K562 (cell line): ENCODE results near the gene SLC35A4. TPM values are rescaled to one million over a fixed set of nuclear protein-coding genes. Genes with fewer than 3 reads are reported as not detected.

ENCODE experiments used
- ELF4 ChIP-seq: fragments of 450-650 bp; formaldehyde crosslinking; IDR thresholded peaks from 2 replicates; pipeline ENCODE4 v1.4.0; 2022; ENCODE audit warnings: missing genetic modification characterization
- GATA2 ChIP-seq: sonication (generic); formaldehyde crosslinking; IDR thresholded peaks from 2 replicates; pipeline ENCODE4 v1.4.0; 2020; ENCODE audit warnings: mild to moderate bottlenecking, missing genetic modification reagents
- HDAC1 ChIP-seq, 2 experiments: fragments of 450-650 bp; IDR thresholded peaks; 2 replicates each; pipeline ENCODE4 v1.6.1; 2016 to 2017; ENCODE audit warnings: inconsistent platforms in 1 of 2, mild to moderate bottlenecking in 1 of 2, moderate library complexity in 1 of 2
- MEF2A ChIP-seq: IDR thresholded peaks from 2 replicates; pipeline ENCODE4 v1.6.1; 2011; ENCODE audit warnings: low read depth, mild to moderate bottlenecking, low read length, moderate library complexity; ENCODE audit not compliant: control insufficient read depth
- RBM39 ChIP-seq: fragments of 200-400 bp; formaldehyde crosslinking; optimal IDR thresholded peaks from 2 replicates; pipeline ENCODE3; 2018; ENCODE audit warnings: low read depth, low read length
- ZFP36 ChIP-seq: fragments of 150-350 bp; IDR thresholded peaks from 2 replicates; pipeline ENCODE4 v1.6.1; 2018; ENCODE audit warnings: low read length, low read depth; ENCODE audit not compliant: partially characterized antibody
- ZNF444 ChIP-seq: fragments of 250-450 bp; sonication (Bioruptor Pico); IDR thresholded peaks from 2 replicates; pipeline ENCODE4 v1.4.0; 2020; ENCODE audit warnings: mild to moderate bottlenecking, moderate library complexity
- polyA plus RNA-seq, 8 experiments: library from polyadenylated mRNA; depleted of rRNA in 4 of 8; stranded (reverse) in 5 of 8; unstranded in 3 of 8; fragments of >200 nt; fragmentation: Nextera tagmentation in 2 of 8; fragmentation: Illumina TruSeq in 1 of 8; extraction: Ambion mirVana in 2 of 8; extraction: Trizol in 1 of 8; gene quantifications; 2 replicates each; pipeline versions ENCODE4 v1.2.1 to v1.2.3, GENCODE V29; 2011 to 2014; ENCODE audit warnings: inconsistent platforms in 1 of 8, missing spikeins in 1 of 8
- total RNA-seq, 7 experiments: library from RNA; depleted of rRNA in 6 of 7; stranded (reverse); fragments of >200 nt in 6 of 7; fragmentation: Illumina TruSeq in 2 of 7; extraction: Trizol in 2 of 7; gene quantifications; 2 replicates each; pipeline versions ENCODE4 v1.2.1 to v1.2.3, GENCODE V29; 2011 to 2021; ENCODE audit warnings: low replicate concordance in 1 of 7
- TF ChIP-seq, protein P1 (sequence below): sonication (generic); formaldehyde crosslinking; IDR thresholded peaks from 2 replicates; pipeline ENCODE4 v1.8.0; 2022; ENCODE audit warnings: mild to moderate bottlenecking, missing genetic modification reagents
- TF ChIP-seq, protein P2 (sequence below): sonication (generic); formaldehyde crosslinking; IDR thresholded peaks from 2 replicates; pipeline ENCODE4 v1.8.0; 2022; ENCODE audit warnings: mild to moderate bottlenecking, missing genetic modification reagents, borderline replicate concordance
- TF ChIP-seq, protein P3 (sequence below), 2 experiments: IDR thresholded peaks in 1 of 2; conservative IDR thresholded peaks in 1 of 2; 2 replicates each; pipeline ENCODE4 v1.6.1; 2016; ENCODE audit warnings: low read depth in 2 of 2, mild to moderate bottlenecking in 1 of 2, missing compliant biosample characterization in 1 of 2, missing genetic modification characterization in 1 of 2, moderate library complexity in 1 of 2
- TF ChIP-seq, protein P4 (sequence below): fragments of 450-650 bp; IDR thresholded peaks from 2 replicates; pipeline ENCODE4 v1.6.1; 2017; ENCODE audit warnings: mild to moderate bottlenecking, moderate library complexity
- TF ChIP-seq, protein P5 (sequence below), 3 experiments: IDR thresholded peaks in 2 of 3; conservative IDR thresholded peaks in 1 of 3; 2 replicates each; pipeline ENCODE4 v1.5.1; 2011 to 2012; ENCODE audit warnings: low read length in 3 of 3, mild to moderate bottlenecking in 3 of 3, control low read depth in 2 of 3, improper control_type of control experiment in 1 of 3, inconsistent platforms in 1 of 3, low read depth in 1 of 3, mixed read lengths in 1 of 3, moderate library complexity in 1 of 3; ENCODE audit not compliant: insufficient read depth in 2 of 3

Gene SLC35A4
- total and polyA plus RNA-seq, 9 of the 15 experiments (the other 6 are each of a cell fraction or from before 2014, with no cell fraction given): 21.8 to 171 (median 42.5) TPM

DNA sequence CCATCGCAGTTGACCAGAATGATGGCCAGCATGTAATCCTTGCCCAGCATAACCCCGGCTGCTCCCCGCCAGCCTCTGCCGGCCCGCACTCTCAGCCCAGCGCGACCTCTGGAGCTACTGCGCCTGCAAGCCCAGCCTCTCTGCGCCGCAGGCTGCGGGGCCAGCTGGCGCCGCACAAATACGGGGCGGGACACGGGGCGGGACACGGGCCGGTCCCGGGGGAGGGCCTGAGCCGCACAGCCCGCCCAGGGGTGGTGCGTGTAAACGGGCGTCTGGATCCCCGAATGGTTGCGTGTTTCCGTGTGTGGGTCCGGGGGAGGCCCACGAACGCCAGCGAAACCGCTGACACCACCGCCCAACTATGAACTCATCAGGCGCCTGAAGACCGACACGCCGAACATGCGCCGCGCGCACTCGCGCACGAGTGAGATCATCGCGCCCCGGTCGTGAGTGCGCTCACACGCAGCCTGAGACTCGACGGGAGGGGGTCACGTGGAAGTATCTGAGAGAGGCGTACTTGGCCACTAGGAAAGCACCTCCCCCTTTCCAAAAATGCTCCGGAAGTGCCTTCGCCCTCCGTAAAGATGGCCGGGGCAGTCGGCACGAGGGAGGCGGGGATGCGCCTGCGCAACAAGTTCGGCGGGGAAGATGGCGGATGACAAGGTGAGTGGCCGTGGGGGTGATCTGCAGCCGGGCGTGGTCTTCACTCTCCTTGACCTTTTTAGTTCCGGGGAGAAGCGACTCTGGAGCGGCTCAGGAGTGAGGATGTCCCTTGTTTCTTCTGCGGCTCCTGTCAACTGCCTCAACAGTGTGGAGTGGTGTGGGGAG lies at the start of gene SLC35A4, which contains the start of gene APBB3 (continued):
- TF ChIP-seq, protein P1, sequence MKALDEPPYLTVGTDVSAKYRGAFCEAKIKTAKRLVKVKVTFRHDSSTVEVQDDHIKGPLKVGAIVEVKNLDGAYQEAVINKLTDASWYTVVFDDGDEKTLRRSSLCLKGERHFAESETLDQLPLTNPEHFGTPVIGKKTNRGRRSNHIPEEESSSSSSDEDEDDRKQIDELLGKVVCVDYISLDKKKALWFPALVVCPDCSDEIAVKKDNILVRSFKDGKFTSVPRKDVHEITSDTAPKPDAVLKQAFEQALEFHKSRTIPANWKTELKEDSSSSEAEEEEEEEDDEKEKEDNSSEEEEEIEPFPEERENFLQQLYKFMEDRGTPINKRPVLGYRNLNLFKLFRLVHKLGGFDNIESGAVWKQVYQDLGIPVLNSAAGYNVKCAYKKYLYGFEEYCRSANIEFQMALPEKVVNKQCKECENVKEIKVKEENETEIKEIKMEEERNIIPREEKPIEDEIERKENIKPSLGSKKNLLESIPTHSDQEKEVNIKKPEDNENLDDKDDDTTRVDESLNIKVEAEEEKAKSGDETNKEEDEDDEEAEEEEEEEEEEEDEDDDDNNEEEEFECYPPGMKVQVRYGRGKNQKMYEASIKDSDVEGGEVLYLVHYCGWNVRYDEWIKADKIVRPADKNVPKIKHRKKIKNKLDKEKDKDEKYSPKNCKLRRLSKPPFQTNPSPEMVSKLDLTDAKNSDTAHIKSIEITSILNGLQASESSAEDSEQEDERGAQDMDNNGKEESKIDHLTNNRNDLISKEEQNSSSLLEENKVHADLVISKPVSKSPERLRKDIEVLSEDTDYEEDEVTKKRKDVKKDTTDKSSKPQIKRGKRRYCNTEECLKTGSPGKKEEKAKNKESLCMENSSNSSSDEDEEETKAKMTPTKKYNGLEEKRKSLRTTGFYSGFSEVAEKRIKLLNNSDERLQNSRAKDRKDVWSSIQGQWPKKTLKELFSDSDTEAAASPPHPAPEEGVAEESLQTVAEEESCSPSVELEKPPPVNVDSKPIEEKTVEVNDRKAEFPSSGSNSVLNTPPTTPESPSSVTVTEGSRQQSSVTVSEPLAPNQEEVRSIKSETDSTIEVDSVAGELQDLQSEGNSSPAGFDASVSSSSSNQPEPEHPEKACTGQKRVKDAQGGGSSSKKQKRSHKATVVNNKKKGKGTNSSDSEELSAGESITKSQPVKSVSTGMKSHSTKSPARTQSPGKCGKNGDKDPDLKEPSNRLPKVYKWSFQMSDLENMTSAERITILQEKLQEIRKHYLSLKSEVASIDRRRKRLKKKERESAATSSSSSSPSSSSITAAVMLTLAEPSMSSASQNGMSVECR (CRISPR knock-in tag): peak; percentile 96
- no peak for TF ChIP-seq RBM39
- TF ChIP-seq, protein P2, sequence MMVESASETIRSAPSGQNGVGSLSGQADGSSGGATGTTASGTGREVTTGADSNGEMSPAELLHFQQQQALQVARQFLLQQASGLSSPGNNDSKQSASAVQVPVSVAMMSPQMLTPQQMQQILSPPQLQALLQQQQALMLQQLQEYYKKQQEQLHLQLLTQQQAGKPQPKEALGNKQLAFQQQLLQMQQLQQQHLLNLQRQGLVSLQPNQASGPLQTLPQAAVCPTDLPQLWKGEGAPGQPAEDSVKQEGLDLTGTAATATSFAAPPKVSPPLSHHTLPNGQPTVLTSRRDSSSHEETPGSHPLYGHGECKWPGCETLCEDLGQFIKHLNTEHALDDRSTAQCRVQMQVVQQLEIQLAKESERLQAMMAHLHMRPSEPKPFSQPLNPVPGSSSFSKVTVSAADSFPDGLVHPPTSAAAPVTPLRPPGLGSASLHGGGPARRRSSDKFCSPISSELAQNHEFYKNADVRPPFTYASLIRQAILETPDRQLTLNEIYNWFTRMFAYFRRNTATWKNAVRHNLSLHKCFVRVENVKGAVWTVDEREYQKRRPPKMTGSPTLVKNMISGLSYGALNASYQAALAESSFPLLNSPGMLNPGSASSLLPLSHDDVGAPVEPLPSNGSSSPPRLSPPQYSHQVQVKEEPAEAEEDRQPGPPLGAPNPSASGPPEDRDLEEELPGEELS (CRISPR knock-in tag): peak; percentile 39; the same call in 1 of the 2 replicates
- peak; percentile 2 for TF ChIP-seq ZFP36
- peak; percentile 25; the same call in 1 of the 2 replicates for TF ChIP-seq ELF4 (CRISPR knock-in tag)
- TF ChIP-seq, protein P3, sequence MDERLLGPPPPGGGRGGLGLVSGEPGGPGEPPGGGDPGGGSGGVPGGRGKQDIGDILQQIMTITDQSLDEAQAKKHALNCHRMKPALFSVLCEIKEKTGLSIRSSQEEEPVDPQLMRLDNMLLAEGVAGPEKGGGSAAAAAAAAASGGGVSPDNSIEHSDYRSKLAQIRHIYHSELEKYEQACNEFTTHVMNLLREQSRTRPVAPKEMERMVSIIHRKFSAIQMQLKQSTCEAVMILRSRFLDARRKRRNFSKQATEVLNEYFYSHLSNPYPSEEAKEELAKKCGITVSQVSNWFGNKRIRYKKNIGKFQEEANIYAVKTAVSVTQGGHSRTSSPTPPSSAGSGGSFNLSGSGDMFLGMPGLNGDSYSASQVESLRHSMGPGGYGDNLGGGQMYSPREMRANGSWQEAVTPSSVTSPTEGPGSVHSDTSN (CRISPR knock-in tag; IDR thresholded peaks at IDR 0.05; ENCODE audit: low read depth): no peak
- TF ChIP-seq, protein P3 (tag; conservative IDR thresholded peaks at IDR 0.05; ENCODE audit: low read depth): no peak
- no peak for TF ChIP-seq ZNF444 (CRISPR knock-in tag)
- 0 out of 2 replicates have a peak, but pooled peaks have one; percentile 21 for TF ChIP-seq MEF2A
- peak in 1 of 2 experiments; percentile 98; a peak in 2 of 4 replicates for TF ChIP-seq HDAC1 (IDR thresholded peaks at IDR 0.05)
- TF ChIP-seq, protein P4, sequence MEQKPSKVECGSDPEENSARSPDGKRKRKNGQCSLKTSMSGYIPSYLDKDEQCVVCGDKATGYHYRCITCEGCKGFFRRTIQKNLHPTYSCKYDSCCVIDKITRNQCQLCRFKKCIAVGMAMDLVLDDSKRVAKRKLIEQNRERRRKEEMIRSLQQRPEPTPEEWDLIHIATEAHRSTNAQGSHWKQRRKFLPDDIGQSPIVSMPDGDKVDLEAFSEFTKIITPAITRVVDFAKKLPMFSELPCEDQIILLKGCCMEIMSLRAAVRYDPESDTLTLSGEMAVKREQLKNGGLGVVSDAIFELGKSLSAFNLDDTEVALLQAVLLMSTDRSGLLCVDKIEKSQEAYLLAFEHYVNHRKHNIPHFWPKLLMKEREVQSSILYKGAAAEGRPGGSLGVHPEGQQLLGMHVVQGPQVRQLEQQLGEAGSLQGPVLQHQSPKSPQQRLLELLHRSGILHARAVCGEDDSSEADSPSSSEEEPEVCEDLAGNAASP: no peak
- TF ChIP-seq, protein P5, sequence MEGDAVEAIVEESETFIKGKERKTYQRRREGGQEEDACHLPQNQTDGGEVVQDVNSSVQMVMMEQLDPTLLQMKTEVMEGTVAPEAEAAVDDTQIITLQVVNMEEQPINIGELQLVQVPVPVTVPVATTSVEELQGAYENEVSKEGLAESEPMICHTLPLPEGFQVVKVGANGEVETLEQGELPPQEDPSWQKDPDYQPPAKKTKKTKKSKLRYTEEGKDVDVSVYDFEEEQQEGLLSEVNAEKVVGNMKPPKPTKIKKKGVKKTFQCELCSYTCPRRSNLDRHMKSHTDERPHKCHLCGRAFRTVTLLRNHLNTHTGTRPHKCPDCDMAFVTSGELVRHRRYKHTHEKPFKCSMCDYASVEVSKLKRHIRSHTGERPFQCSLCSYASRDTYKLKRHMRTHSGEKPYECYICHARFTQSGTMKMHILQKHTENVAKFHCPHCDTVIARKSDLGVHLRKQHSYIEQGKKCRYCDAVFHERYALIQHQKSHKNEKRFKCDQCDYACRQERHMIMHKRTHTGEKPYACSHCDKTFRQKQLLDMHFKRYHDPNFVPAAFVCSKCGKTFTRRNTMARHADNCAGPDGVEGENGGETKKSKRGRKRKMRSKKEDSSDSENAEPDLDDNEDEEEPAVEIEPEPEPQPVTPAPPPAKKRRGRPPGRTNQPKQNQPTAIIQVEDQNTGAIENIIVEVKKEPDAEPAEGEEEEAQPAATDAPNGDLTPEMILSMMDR (IDR thresholded peaks at IDR 0.05 in 2 of 3, conservative IDR thresholded peaks at IDR 0.05 in 1 of 3; ENCODE audit: insufficient read depth in 2 of 3, low read depth in 1 of 3, low read length in 3 of 3): 0 out of 6 replicates have a peak, but pooled peaks of 1 of the 3 experiments have one; percentile 12
- TF ChIP-seq GATA2 (CRISPR knock-in tag): no peak
